Liver (tissue), 9 donors: ENCODE measurements around the gene MT1A. TPM values are rescaled to one million over a fixed set of nuclear protein-coding genes. Genes with fewer than 3 reads are reported as not detected.

Experiments
- DNase-seq: peaks from one replicate; pipeline ENCODE4 v3.0.0-alpha.2; 2017; ENCODE audit warnings: low spot score
- H3K27ac ChIP-seq, 2 donors: one replicate each; pipeline ENCODE4 v1.7.0; 2013; ENCODE audit warnings: inconsistent platforms in 2 of 2, low read length in 2 of 2, control low read depth in 1 of 2, low read depth in 1 of 2, mild to moderate bottlenecking in 1 of 2
- H3K27me3 ChIP-seq, 4 donors: one replicate each; pipeline versions ENCODE4 v1.6.1 to v1.7.0; 2013; ENCODE audit warnings: low read length in 3 of 4, inconsistent platforms in 1 of 4, mild to moderate bottlenecking in 1 of 4, moderate library complexity in 1 of 4; ENCODE audit not compliant: control insufficient read depth in 4 of 4, insufficient read depth in 4 of 4
- H3K36me3 ChIP-seq, 4 donors: one replicate each; pipeline versions ENCODE4 v1.6.1 to v1.7.0; 2013; ENCODE audit warnings: low read length in 3 of 4, mild to moderate bottlenecking in 3 of 4, low read depth in 1 of 4, moderate library complexity in 1 of 4; ENCODE audit not compliant: control insufficient read depth in 4 of 4, insufficient read depth in 3 of 4
- H3K4me1 ChIP-seq, 4 donors: one replicate each; pipeline versions ENCODE4 v1.6.1 to v1.7.0; 2013; ENCODE audit warnings: low read length in 3 of 4, mild to moderate bottlenecking in 3 of 4, moderate library complexity in 1 of 4; ENCODE audit not compliant: control insufficient read depth in 4 of 4, insufficient read depth in 4 of 4
- H3K4me3 ChIP-seq, 3 donors: one replicate each; pipeline versions ENCODE4 v1.6.1 to v1.7.0; 2013; ENCODE audit warnings: low read length in 3 of 3, control low read depth in 1 of 3, low read depth in 1 of 3, mild to moderate bottlenecking in 1 of 3
- H3K9ac ChIP-seq, 2 donors: one replicate each; pipeline ENCODE4 v1.7.0; 2013; ENCODE audit warnings: low read length in 2 of 2, mild to moderate bottlenecking in 2 of 2, moderate library complexity in 2 of 2, control low read depth in 1 of 2, low read depth in 1 of 2
- H3K9me3 ChIP-seq, 4 donors: one replicate each; pipeline versions ENCODE4 v1.6.1 to v1.7.0; 2013; ENCODE audit warnings: low read length in 3 of 4; ENCODE audit not compliant: control insufficient read depth in 4 of 4
- EGR1 ChIP-seq, 2 donors: IDR thresholded peaks; 2 replicates each; pipeline ENCODE4 v1.6.1; 2016 to 2018; ENCODE audit warnings: antibody characterized with exemption in 2 of 2, low read depth in 2 of 2
- FOXA1 ChIP-seq: IDR thresholded peaks from 2 replicates; pipeline ENCODE4 v1.6.1; 2016; ENCODE audit warnings: antibody characterized with exemption
- FOXA2 ChIP-seq: IDR thresholded peaks from 2 replicates; pipeline ENCODE4 v1.6.1; 2016; ENCODE audit warnings: antibody characterized with exemption
- GABPA ChIP-seq, 2 donors: IDR thresholded peaks in 1 of 2; conservative IDR thresholded peaks in 1 of 2; 2 replicates each; pipeline ENCODE4 v1.6.1; 2016; ENCODE audit warnings: antibody characterized with exemption in 2 of 2, mild to moderate bottlenecking in 1 of 2, moderate library complexity in 1 of 2
- HNF4A ChIP-seq, 2 donors: conservative IDR thresholded peaks; 2 replicates each; pipeline ENCODE4 v1.6.1; 2016; ENCODE audit warnings: antibody characterized with exemption in 2 of 2, mild to moderate bottlenecking in 2 of 2
- HNF4G ChIP-seq: IDR thresholded peaks from 2 replicates; pipeline ENCODE4 v1.6.1; 2016; ENCODE audit warnings: antibody characterized with exemption
- JUND ChIP-seq, 2 donors: IDR thresholded peaks; 2 replicates each; pipeline ENCODE4 v1.6.1; 2016; ENCODE audit warnings: antibody characterized with exemption in 2 of 2
- NR2F2 ChIP-seq: IDR thresholded peaks from 2 replicates; pipeline ENCODE4 v1.6.1; 2016; ENCODE audit warnings: antibody characterized with exemption
- RAD21 ChIP-seq, 2 donors: IDR thresholded peaks; 2 replicates each; pipeline ENCODE4 v1.6.1; 2016; ENCODE audit warnings: antibody characterized with exemption in 2 of 2, mild to moderate bottlenecking in 2 of 2
- RXRA ChIP-seq, 2 donors: IDR thresholded peaks; 2 replicates each; pipeline ENCODE4 v1.6.1; 2017 to 2018; ENCODE audit warnings: antibody characterized with exemption in 2 of 2, mild to moderate bottlenecking in 1 of 2
- SP1 ChIP-seq: IDR thresholded peaks from 2 replicates; pipeline ENCODE4 v1.6.1; 2018; ENCODE audit warnings: antibody characterized with exemption, mild to moderate bottlenecking
- TAF1 ChIP-seq: conservative IDR thresholded peaks from 2 replicates; pipeline ENCODE4 v1.6.1; 2016; ENCODE audit warnings: antibody characterized with exemption, mild to moderate bottlenecking
- YY1 ChIP-seq: IDR thresholded peaks from 2 replicates; pipeline ENCODE4 v1.6.1; 2016; ENCODE audit warnings: antibody characterized with exemption, mild to moderate bottlenecking
- WGBS: extraction: QIAGEN DNeasy Blood & Tissue Kit; methylation state at CpG from one replicate; pipeline ENCODE4 v1.1.7; 2013; 5-methylcytosine and 5-hydroxymethylcytosine counted together
- polyA plus RNA-seq, 2 donors: library from polyadenylated mRNA; stranded (reverse) in 1 of 2; unstranded in 1 of 2; fragments of 200-250 nt in 1 of 2; fragments of >200 nt in 1 of 2; fragmentation: Nextera tagmentation in 1 of 2; extraction: Ambion mirVana in 1 of 2; gene quantifications; one replicate each; pipeline versions ENCODE4 v1.2.1 to v1.2.3, GENCODE V29; 2013 to 2015
- total RNA-seq, 2 donors: library from RNA; depleted of rRNA; stranded (reverse); fragments of >200 nt; gene quantifications; one replicate each; pipeline ENCODE4 v1.2.3, GENCODE V29; 2014
- TF ChIP-seq, protein P1 (sequence below): IDR thresholded peaks from 2 replicates; pipeline ENCODE4 v1.6.1; 2016; ENCODE audit warnings: antibody characterized with exemption
- TF ChIP-seq, protein P2 (sequence below): IDR thresholded peaks from 2 replicates; pipeline ENCODE4 v1.6.1; 2016; ENCODE audit warnings: antibody characterized with exemption
- TF ChIP-seq, protein P3 (sequence below): fragments of 150-350 bp; IDR thresholded peaks from 2 replicates; pipeline ENCODE4 v1.5.1; 2017; ENCODE audit warnings: improper control_type of control experiment, low read depth, low read length; ENCODE audit not compliant: missing input control
- TF ChIP-seq, protein P4 (sequence below): IDR thresholded peaks from 2 replicates; pipeline ENCODE4 v1.6.1; 2016; ENCODE audit warnings: antibody characterized with exemption
- TF ChIP-seq, protein P5 (sequence below): IDR thresholded peaks from 2 replicates; pipeline ENCODE4 v1.6.1; 2016; ENCODE audit warnings: antibody characterized with exemption, mild to moderate bottlenecking
- donor health status: healthy.
- donor health status: healthy.
- donor health status: healthy.
- donor health status: healthy.
- donor health status: healthy.

The MT1A gene
- total and polyA plus RNA-seq, 4 donors, result 10.1 to 511 (median 74.6) TPM

DNA sequence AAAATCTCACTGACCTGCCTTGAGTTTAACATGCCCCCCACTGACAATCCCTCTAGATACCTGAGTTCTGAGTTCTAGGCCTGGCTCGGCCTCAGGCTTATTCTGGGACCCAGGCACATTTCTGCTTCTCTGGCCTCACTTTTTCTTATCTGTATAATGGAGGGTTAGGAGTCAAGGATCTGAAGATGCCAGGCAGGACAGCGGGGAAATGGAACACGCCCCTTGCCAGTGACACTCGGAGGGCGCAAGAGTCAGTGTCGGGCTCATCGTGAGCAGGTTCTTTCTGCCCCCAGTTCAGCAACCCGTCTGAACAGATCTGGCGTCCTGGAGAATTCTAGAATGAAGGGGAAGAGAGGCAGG, 49.7 kb upstream of the MT1A start:
- TF ChIP-seq RAD21 (IDR thresholded peaks at IDR 0.05), result no peak
- TF ChIP-seq HNF4A (conservative IDR thresholded peaks at IDR 0.05), result no peak
- TF ChIP-seq, protein P1, sequence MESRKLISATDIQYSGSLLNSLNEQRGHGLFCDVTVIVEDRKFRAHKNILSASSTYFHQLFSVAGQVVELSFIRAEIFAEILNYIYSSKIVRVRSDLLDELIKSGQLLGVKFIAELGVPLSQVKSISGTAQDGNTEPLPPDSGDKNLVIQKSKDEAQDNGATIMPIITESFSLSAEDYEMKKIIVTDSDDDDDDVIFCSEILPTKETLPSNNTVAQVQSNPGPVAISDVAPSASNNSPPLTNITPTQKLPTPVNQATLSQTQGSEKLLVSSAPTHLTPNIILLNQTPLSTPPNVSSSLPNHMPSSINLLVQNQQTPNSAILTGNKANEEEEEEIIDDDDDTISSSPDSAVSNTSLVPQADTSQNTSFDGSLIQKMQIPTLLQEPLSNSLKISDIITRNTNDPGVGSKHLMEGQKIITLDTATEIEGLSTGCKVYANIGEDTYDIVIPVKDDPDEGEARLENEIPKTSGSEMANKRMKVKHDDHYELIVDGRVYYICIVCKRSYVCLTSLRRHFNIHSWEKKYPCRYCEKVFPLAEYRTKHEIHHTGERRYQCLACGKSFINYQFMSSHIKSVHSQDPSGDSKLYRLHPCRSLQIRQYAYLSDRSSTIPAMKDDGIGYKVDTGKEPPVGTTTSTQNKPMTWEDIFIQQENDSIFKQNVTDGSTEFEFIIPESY, result no peak
- no peak for TF ChIP-seq NR2F2
- no peak for TF ChIP-seq EGR1 (IDR thresholded peaks at IDR 0.05; ENCODE audit: low read depth in 2 of 2)
- TF ChIP-seq HNF4G, result no peak
- TF ChIP-seq GABPA (IDR thresholded peaks at IDR 0.05 in 1 of 2, conservative IDR thresholded peaks at IDR 0.05 in 1 of 2), result no peak
- TF ChIP-seq, protein P2, sequence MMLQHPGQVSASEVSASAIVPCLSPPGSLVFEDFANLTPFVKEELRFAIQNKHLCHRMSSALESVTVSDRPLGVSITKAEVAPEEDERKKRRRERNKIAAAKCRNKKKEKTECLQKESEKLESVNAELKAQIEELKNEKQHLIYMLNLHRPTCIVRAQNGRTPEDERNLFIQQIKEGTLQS, result no peak
- TF ChIP-seq FOXA2, result no peak
- TF ChIP-seq, protein P3, sequence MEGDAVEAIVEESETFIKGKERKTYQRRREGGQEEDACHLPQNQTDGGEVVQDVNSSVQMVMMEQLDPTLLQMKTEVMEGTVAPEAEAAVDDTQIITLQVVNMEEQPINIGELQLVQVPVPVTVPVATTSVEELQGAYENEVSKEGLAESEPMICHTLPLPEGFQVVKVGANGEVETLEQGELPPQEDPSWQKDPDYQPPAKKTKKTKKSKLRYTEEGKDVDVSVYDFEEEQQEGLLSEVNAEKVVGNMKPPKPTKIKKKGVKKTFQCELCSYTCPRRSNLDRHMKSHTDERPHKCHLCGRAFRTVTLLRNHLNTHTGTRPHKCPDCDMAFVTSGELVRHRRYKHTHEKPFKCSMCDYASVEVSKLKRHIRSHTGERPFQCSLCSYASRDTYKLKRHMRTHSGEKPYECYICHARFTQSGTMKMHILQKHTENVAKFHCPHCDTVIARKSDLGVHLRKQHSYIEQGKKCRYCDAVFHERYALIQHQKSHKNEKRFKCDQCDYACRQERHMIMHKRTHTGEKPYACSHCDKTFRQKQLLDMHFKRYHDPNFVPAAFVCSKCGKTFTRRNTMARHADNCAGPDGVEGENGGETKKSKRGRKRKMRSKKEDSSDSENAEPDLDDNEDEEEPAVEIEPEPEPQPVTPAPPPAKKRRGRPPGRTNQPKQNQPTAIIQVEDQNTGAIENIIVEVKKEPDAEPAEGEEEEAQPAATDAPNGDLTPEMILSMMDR, result no peak
- no peak for TF ChIP-seq FOXA1
- no peak for TF ChIP-seq SP1
- TF ChIP-seq, protein P4, sequence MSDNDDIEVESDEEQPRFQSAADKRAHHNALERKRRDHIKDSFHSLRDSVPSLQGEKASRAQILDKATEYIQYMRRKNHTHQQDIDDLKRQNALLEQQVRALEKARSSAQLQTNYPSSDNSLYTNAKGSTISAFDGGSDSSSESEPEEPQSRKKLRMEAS, result no peak
- TF ChIP-seq, protein P5, sequence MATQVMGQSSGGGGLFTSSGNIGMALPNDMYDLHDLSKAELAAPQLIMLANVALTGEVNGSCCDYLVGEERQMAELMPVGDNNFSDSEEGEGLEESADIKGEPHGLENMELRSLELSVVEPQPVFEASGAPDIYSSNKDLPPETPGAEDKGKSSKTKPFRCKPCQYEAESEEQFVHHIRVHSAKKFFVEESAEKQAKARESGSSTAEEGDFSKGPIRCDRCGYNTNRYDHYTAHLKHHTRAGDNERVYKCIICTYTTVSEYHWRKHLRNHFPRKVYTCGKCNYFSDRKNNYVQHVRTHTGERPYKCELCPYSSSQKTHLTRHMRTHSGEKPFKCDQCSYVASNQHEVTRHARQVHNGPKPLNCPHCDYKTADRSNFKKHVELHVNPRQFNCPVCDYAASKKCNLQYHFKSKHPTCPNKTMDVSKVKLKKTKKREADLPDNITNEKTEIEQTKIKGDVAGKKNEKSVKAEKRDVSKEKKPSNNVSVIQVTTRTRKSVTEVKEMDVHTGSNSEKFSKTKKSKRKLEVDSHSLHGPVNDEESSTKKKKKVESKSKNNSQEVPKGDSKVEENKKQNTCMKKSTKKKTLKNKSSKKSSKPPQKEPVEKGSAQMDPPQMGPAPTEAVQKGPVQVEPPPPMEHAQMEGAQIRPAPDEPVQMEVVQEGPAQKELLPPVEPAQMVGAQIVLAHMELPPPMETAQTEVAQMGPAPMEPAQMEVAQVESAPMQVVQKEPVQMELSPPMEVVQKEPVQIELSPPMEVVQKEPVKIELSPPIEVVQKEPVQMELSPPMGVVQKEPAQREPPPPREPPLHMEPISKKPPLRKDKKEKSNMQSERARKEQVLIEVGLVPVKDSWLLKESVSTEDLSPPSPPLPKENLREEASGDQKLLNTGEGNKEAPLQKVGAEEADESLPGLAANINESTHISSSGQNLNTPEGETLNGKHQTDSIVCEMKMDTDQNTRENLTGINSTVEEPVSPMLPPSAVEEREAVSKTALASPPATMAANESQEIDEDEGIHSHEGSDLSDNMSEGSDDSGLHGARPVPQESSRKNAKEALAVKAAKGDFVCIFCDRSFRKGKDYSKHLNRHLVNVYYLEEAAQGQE, result no peak
- no peak for TF ChIP-seq TAF1
- TF ChIP-seq JUND (IDR thresholded peaks at IDR 0.05), result no peak
- no peak for TF ChIP-seq RXRA (IDR thresholded peaks at IDR 0.05)
- no peak for TF ChIP-seq YY1
- WGBS, result 38% methylated on average over 9 of the region's 9 CpGs
- Histone ChIP-seq H3K9me3 (no peaks in the 10 kb centered on the region), H3K27me3 (peaks cover 0 to 5% (median 0%) of the 10 kb centered on the region in 4 donors), H3K27ac (no peak overlapping the region), H3K4me1 (peaks cover 3 to 11% (median 6%) of the 10 kb centered on the region in 4 donors), H3K9ac (no peak overlapping the region), H3K4me3 (peak overlapping the region in 2 of 3 donors; percentile 25 to 53), H3K36me3 (no peaks in the 10 kb centered on the region)
- DNase-seq, result no peak
